Measurements from ENCODE around the gene HEBP2.
A peak's percentile ranks its signal among the peaks of the same experiment; 100 is the strongest.
"Not testable (repeated sequence)": the region's sequence is repeated elsewhere in the genome, so short reads cannot be mapped to it uniquely, and the experiment has no call there.

The HEBP2 gene, protein sequence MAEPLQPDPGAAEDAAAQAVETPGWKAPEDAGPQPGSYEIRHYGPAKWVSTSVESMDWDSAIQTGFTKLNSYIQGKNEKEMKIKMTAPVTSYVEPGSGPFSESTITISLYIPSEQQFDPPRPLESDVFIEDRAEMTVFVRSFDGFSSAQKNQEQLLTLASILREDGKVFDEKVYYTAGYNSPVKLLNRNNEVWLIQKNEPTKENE

DNA sequence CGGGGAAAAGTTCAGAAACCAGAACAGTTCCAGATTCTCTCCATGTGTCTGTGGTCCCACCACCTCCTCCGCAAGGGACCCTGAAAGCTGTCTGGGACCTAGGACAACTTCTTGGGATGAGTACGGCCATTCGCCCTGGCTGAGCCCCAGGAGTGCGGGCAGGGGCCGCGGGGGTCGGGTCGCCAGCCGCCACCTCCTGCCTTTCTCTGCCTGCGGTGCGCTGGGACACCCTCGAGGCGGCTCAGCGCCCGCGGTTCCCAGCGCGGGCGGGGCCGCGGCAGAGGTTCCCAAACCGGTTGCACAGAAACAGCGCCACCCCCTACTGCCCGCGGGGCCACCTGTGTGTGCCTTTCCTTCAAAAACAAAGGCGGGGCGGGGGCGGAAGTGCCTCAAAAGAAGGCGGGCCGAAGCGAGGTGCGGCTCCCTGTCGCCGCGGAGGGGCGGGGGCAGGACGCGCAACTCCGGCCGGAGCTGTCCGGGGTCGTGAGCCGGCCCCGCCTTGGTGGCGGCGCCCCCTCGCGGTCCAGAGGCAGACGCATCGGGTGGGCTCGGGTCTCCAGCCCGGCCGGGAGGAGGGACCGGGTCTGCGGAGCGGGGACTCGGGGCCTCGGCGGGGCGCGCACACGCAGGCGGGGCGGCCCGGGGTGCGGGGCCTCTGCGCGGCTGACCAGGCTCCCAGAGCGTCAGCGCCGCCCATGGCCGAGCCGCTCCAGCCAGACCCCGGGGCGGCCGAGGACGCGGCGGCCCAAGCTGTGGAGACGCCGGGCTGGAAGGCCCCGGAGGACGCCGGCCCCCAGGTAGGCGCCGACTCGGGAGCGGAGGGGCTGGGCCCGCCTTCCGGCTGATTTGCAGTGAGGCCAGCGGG lies at the start of gene HEBP2:
TSS of gene HEBP2 (plus strand) at position 423 of the 865 bp plus-strand sequence. CDS start at position 696, 273 bp downstream.
- DNase-seq (ENCODE audit: low read depth in 2 of 2), result peak; percentile 88 to 91

DNA sequence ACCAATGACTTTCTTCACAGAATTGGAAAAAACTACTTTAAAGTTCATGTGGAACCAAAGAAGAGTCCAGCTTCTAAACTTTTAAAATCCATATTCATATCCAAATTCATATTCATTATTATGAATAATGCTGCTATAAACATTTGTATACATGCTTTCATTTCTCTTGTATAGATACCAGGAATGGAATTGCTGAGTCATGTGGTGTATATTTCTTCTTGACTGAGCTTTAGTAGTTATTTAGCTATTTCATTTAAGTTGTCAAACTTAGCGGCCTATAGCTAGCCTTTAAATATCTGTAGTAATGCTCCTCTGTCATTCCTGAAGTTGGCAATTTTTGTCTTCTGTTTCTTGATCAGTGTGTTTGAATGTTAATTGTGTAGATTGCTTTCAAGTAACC lies 46.1 kb upstream of the HEBP2 start:
- DNase-seq (ENCODE audit: low read depth in 2 of 2), result no peak

- DNase-seq (ENCODE audit: low read depth in 2 of 2), result not testable (repeated sequence)
Measured at GRCh38 chr6:138368684-138369083, 35.3 kb upstream of the HEBP2 start.

- no peak for DNase-seq (ENCODE audit: low read depth in 2 of 2)
Measured at GRCh38 chr6:138370631-138371451, 33.2 kb upstream of the HEBP2 start.

- DNase-seq (ENCODE audit: low read depth in 2 of 2), result no peak
Measured at GRCh38 chr6:138371452-138371711, 32.6 kb upstream of the HEBP2 start.

- no peak for DNase-seq (ENCODE audit: low read depth in 2 of 2)
Measured at GRCh38 chr6:138371720-138372119, 32.3 kb upstream of the HEBP2 start.

DNA sequence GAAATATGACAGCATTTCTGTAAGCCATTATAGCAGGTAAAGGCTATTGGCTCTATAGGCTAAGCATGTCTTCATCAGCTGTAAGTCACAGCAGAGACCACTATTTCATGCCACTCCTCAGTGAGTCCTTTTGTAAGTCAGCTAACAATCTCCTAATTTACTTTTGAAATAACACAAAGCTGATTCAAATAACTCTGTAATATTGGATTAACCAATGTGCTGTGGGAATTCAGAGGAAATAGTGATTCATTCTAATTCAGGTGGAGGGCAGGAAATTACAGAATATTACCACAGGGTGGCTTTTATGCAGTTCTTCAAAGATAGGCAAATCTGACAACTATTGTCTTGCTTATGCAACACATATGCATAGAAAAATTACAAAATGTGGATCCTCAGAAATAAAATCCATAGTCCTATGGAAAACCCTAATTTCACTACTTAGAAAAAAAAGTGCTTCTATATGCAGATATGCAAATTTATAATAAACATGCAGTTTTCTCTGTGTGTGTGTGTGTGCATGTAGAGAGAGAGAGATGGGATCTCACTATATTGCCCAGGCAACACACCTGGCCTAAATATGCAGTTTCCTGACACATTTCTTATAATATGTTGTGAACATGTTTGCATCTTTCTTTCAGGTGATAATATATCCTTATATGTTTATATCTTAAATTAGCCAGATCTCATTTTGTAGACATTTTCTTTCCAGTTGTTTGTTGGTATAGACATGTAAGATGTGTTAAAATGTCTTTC lies 31.1 kb upstream of the HEBP2 start:
- no peak for DNase-seq (ENCODE audit: low read depth in 2 of 2)

DNA sequence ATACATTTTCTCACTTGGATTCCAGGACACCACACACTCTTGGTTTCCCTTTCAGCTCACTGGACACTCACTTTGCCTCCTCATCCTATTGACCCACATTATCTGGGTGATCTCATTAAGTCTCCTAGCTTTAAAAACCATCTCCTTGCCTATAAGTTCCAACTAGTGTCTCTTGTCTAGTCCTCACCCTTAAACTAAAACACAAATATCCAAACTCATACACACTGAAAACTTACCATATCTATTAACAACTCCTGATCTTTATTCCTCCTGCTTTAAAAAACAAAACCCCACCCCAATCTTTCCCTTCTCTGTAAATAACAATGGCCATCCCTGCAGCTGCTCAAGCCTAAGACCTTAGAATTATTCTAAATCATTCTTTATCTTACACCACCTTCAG lies 29.8 kb upstream of the HEBP2 start:
- no peak for DNase-seq (ENCODE audit: low read depth in 2 of 2)

GRCh38 chr6:138374815-138375214 lies 29.2 kb upstream of the HEBP2 start:
- DNase-seq (ENCODE audit: low read depth in 2 of 2), result no peak

DNA sequence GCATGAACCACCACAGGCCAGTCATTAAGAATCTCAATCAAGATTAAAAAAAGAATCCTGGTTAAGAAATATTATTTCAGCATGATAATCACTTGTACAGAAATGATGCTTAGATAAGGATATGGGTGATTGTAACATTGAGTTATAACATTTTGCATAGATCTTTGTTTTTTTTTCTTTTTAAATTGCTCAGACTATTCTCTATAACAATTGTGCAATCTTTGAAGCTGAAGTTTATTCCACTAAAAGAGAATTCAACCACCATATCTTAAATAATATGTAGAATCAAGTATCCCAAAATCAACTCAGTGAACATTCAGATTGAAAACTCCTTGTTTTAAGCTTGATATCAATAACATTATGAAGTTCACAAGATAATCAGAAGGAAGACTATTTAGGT lies 27.0 kb upstream of the HEBP2 start:
- no peak for DNase-seq (ENCODE audit: low read depth in 2 of 2)

GRCh38 chr6:138377844-138378243 lies 26.2 kb upstream of the HEBP2 start, which contains the start of gene SMIM28:
TSS of gene SMIM28 (plus strand) at chr6:138377905. CDS start at chr6:138378073, 168 bp downstream.
- no peak for DNase-seq (ENCODE audit: low read depth in 2 of 2)

DNA sequence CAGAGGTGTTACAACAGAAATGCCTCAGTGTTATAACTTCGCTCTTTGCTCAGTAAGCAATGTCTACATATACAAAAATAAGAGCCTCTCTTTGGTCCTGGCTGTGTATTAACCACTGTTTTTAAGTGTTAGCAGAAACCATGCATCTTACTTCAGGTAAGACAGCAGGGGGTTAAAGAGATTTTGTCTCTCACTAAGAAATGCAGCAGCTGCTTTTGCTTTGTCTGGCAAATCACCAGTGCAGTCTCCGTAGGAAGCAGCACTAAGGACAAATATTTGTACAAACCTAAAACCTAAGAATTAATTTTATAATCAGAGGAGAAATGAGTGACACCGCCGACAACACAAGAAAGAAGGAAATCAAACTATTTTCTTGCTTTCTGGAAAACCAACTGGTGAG lies 25.6 kb upstream of the HEBP2 start:
- no peak for DNase-seq (ENCODE audit: low read depth in 2 of 2)

- no peak for DNase-seq (ENCODE audit: low read depth in 2 of 2)
Measured at GRCh38 chr6:138382498-138383265, 21.3 kb upstream of the HEBP2 start.

DNA sequence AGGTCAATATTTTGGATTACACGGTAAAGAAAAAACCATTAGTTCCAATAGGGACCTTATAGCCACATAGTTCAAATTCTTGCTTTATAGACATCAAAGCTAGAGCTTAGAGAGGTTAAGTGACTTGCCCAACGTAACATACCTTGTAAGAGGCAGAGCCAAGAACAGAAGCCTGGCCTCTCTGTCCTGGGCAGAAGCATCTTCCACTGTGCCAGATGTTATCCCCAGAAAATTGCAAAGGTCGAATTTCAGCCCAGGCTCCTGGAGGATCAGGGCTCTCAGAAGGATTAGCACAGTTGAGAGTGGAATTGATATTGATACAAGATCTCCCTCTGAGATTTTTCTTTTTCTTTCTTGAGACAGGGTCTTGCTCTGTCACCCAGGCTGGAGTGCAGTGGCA lies 20.2 kb upstream of the HEBP2 start:
- no peak for DNase-seq (ENCODE audit: low read depth in 2 of 2)

GRCh38 chr6:138386897-138387296 lies 17.1 kb upstream of the HEBP2 start:
- DNase-seq (ENCODE audit: low read depth in 2 of 2), result no peak

DNA sequence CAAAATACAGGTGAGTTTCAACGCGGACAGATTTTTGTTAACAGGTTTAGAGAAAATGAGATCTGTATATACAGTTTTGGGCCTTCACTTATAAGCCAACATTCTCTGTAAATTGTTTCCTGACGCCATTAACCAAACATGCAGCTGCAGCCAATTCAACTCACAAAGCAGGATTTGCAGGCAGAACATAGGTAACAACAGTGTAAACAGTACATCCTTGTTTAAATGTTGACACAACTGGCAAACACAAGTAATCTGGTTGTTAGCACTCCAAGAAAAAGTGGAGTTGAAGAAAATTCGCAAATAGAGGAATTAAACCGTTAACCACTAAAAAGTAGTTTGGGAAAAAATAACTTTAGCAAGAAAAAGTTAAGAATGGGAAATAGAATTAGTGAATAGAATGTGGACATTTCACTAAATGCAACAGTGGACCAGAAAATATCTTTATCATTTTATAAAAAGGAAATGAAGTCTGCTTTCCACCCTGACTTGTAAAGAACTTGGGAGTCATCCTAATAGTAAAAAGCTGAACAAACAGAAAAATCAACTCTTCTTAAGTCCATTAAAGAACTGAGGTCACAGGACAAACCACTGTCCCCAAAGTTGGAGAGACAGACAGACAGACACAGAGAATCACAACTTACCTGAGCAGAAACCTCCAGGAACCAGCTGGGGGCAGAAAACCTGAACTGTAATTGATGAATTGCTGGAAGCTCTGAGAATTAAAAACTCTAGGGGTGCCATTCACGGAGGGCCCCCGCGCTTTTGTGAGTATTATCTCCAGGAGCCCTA lies 16.2 kb upstream of the HEBP2 start:
- DNase-seq (ENCODE audit: low read depth in 2 of 2), result no peak

- no peak for DNase-seq (ENCODE audit: low read depth in 2 of 2)
Measured at GRCh38 chr6:138389551-138389950, 14.5 kb upstream of the HEBP2 start.

DNA sequence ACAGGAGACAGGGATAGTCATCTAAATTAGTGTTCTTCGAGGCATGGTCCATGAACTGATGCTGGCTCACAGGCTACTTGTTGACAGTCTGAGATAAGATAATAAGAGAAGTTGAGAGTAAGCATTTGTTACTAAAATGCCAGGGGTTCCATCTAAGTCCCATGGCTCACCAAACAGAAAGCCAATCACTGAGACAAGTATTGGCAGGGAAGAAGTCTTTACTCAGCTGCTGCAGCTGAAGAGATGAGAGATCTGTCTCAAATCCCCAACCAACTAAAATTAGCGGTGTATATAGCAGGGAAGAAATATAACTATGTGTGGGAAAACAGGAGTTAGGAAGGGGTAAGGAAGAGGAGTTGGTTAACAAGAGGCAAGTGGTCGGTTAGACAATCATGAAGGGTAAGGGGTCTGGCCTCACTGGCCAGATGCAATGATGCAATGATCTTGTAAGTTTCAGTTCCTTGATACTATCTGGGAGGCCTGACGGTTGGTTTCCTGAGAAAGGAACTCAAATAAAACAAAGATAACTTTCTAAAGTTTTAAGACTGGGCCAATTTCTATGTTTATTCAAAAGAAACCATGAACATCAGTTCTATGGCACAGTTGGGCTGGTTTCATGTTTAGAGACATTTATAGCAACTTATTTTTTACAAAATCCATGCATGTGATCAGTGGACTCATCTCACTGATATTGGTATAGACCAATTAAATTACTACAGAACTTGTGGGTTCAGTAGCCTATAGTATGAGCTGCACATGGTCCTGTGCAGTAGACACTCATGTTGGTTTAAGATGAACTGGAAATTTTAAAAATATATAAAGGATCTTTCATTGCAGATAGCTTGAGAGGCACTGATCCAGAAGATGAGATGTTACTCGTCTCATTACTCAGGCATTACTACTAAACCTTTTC lies 9.9 kb upstream of the HEBP2 start:
- no peak for DNase-seq (ENCODE audit: low read depth in 2 of 2)

DNA sequence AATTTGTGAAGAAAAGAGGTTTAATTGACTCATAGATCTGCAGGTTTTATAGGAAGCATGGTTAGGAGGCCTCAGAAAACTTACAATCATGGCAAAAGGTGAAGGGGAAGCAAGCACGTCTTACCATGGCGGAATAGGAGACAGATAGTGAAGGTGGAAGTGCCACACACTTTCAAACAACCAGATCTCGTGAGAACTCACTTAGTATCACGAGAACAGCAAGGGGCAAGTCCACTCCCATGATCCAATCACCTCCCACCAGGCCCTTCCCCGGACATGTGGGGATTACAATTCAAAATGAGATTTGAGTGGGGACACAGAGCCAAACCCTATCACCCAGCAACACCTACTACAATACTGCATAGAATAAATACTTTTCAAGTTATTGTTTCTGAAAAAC lies 7.3 kb upstream of the HEBP2 start:
- DNase-seq (ENCODE audit: low read depth in 2 of 2), result no peak
